Measurements from ENCODE around the gene ZBTB5. TPM values are rescaled to one million over a fixed set of nuclear protein-coding genes. Genes with fewer than 3 reads are reported as not detected.
"Not testable (repeated sequence)": the region's sequence is repeated elsewhere in the genome, so short reads cannot be mapped to it uniquely, and the experiment has no call there.

ZBTB5 gene
- polyA plus RNA-seq, 3 donors, result 31.8 to 33.5 (median 32.0) TPM

- no peak for DNase-seq
Observed at GRCh38 chr9:37407468-37407867, 57.8 kb downstream of the ZBTB5 start.

DNA sequence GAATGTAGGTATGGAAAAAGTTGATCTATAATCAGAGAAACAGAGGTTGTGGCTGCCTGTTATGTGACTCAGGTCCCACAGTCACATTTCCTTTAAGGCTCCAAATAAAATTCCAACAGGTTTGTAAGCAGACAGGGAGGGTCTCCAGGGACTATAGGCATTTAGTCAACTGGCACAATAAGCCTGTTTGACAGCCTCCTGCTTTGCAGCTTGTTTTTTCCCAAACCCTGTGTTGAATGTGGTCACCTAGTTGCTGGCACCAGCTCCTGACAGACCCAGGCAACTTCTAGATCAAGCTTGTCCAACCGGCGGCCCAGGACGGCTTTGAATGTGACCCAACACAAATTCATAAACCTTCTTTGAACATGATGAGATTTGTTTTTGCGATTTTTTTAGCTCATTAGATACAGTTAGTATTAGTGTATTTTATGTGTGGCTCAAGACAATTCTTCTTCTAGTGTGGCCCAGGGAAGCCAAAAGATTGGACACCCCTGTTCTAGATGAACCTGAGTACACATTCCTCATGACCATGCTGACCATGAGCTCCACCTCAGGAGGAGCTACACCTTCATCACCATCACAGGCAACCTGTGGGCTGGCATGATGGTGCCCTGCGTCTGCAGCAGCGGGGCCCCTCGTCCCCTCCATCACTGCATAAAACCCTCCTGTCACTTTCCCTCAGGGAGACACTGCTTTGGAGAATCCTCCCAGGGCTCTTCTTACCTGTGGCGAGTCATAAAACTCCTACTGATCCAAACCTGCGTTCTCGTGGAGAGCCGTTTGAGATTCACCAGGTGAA is 58.4 kb downstream of the ZBTB5 start:
- DNase-seq, result no peak

DNA sequence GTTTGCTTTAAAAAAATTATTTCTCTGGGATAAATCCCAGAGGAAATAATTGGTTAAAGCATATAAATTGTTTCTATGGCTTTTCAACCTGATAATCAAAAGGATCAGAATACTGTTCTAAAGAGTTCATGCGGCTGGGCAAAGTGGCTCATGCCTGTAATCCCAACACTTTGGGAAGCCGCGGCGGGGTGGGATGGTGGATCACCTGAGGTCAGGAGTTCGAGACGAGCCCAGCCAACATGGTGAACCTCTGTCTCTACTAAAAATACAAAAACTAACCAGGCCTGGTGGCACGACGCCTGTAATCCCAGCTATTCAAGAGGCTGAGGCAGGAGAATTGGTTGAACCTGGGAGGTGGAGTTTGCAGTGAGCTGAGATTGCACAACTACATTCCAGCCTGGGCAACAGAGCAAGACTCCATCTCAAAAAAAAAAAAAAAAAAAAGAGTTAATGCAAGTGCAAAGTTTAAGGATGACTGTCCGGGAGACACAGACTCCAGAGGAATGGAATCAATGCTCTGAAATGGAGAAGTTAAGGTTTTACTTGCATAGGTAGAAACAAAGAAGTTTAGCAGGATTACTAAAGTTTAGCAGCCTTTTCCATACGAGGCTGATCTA is 59.4 kb downstream of the ZBTB5 start:
- DNase-seq, result no peak

GRCh38 chr9:37405350-37405749 is 59.9 kb downstream of the ZBTB5 start:
- peak; percentile 26 for DNase-seq

GRCh38 chr9:37404590-37404989 is 60.7 kb downstream of the ZBTB5 start:
- no peak for DNase-seq

DNA sequence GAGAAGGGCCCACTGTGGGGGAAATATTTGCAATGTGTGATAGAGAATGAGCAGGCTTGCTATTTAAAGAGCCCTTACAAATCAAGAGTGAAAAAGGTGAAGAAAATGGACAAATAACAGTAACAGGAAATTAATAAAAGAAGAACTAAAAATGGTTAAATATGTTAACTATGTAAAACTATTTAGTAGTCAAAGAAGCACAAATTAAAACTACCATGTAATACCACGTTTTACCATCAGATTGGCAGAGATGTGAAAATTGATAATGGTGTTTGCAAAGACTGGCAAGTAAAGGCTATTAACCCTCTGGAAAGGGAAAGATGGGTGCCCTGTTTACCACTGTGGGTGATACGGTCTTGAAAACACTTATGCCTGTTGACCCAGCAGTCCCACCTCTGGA is 65.9 kb downstream of the ZBTB5 start:
- no peak for DNase-seq

DNA sequence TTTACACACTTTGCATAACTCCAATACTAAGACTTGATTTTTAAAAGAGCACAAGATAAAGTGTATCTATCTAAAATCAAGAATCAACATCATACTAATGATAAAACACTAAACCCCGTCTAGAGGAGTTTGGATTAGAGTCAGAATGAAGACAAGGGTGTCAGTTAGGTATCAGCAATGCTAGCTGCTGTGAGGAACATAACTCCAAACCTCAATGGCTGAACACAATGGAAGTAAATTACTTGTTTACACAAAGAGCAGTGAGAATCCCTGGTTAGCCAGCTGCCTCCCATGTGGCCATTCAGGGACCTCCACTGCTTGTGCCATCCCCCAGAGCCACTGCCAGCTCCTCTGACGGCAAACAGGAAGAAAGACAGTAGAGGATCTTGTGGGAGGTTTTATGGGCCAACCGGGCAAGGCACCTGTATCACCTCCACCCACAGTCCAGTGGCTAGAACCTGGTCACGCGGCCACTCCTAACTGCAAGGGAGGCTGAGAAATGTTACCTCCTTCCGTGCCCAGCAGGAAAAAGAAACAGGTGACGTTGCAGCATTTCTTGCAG is 66.7 kb downstream of the ZBTB5 start:
- DNase-seq, result no peak

GRCh38 chr9:37397948-37398347 is 67.3 kb downstream of the ZBTB5 start:
- not testable (repeated sequence) for DNase-seq

DNA sequence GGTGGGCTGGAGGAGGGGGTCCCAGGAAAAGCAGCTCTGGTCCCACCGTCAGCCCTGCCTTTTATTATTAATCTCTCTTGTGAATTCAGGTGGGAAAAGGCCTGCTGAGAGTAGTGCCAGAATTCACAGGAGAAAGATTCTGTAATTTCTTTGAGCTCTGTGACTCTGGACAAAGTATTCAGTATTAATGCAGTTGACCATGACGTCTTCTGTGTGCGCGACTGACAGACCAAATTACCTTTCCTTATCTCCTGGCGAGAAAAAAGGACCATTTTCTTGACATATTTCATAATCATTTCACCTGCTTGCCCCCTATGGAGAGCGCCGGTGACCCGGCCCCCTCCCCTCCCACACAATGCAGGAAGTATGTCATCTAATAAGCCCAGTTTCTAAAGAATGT is 69.6 kb downstream of the ZBTB5 start:
- no peak for DNase-seq

- no peak for DNase-seq
Observed at GRCh38 chr9:37395229-37395628, 70.0 kb downstream of the ZBTB5 start.

DNA sequence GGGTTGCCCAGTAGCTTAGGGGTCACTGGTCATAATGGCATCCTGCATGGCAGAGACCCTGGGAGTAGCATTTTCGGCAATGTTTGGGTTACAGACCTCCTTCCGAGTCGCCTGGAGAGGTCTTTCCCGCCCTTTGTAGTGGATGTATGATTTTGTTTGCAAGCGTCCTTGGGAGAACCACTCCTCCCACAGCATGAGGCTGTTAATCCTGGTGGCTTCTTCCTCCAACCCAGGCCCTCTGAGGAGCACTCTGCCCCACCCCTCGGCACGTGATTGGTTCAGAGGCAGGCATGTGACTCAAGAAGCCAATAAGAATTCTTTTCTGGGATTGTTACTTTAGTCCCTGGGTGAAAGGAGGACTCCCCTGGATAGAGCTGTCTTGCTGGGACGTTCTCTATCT is 73.0 kb downstream of the ZBTB5 start:
- DNase-seq, result no peak

DNA sequence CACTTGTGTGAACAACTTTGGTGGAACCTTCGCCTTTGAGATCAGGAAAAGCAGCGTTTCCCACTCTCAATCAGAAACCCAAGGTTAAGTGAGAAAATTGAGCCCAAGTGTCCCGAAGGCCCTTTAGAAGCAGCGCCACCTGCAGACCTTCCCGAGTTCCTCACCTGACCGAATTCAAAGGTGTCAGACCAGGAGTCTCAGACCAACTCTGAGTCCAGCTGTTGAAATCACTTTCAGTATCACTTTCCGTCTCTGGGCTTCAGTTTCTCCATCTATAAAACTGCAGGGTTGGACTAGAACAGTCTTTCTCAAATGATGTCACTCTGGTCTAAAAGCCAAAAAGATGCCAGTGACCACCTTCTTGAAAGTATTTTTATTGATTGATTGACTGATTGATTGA is 74.5 kb downstream of the ZBTB5 start:
- no peak for DNase-seq

Other genes starting within 250 kb of the ZBTB5 start
- gene GRHPR, start 42.8 kb downstream of the ZBTB5 start, polyA plus RNA-seq (ENCODE audit: insufficient read length in 3 of 3), result 100 to 1,000 TPM; 138 to 156 (median 148) TPM
- gene POLR1E, start 20.5 kb upstream of the ZBTB5 start, polyA plus RNA-seq (ENCODE audit: insufficient read length in 3 of 3), result 10 to 100 TPM; 23.2 to 26.6 (median 23.8) TPM
- gene FBXO10, start 110.9 kb upstream of the ZBTB5 start, polyA plus RNA-seq (ENCODE audit: insufficient read length in 3 of 3), result 10 to 100 TPM; 13.3 to 18.3 (median 13.8) TPM
- 100 to 1,000 TPM; 110 to 128 (median 112) TPM for gene TOMM5, start 127.1 kb upstream of the ZBTB5 start, polyA plus RNA-seq (ENCODE audit: insufficient read length in 3 of 3)
- 1 to 10 TPM in 2 of 3 donors, under 1 TPM in 1; 0.75 to 1.9 (median 1.1) TPM for gene FRMPD1, start 185.5 kb upstream of the ZBTB5 start, polyA plus RNA-seq (ENCODE audit: insufficient read length in 3 of 3)

Measured in renal pelvis (tissue), 4 donors.